NCI-H748 (cell line): ENCODE data around the gene ZNF408.

Source experiments
- DNase-seq: peaks from one replicate; lab custom pipeline; 2025; ENCODE audit not compliant: unreplicated experiment; lab: John Stamatoyannopoulos, UW

The ZNF408 gene

DNA sequence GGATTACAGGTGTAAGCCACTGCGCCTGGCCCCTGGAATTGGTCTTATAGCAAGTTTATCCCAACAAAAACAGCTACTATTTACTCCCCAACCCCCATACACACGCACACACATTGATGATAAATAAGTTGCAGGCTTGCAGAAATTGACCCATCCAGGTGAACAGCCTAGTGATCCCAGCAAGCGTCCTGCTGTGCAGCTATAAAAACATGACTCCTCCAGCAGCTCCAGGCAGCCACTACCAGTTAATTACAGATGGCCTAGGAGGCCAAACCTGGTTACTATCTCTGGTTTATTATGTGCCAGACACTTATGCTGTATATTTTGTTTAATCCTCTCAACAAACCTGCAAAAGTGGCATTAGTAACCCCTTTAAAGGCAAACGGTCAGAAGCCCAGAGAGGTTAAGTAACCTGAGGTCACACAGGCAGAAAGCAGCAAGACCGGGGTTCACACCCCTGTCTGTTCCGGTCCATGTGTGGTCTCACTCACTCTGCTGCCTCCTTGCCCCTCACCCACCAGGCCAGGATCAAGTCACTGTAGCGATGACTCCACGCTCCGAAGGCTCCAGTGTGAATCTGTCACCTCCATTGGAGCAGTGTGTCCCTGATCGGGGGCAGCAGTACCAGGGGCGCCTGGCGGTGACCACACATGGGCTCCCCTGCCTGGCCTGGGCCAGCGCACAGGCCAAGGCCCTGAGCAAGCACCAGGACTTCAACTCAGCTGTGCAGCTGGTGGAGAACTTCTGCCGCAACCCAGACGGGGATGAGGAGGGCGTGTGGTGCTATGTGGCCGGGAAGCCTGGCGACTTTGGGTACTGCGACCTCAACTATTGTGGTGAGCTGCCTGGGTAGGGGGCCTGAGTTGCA lies 24.7 kb downstream of the ZNF408 start:
- DNase-seq, result no peak

GRCh38 chr11:46726206-46726862 lies 25.5 kb downstream of the ZNF408 start:
- no peak for DNase-seq

GRCh38 chr11:46727952-46728658 lies 27.3 kb downstream of the ZNF408 start:
- DNase-seq, result no peak

DNA sequence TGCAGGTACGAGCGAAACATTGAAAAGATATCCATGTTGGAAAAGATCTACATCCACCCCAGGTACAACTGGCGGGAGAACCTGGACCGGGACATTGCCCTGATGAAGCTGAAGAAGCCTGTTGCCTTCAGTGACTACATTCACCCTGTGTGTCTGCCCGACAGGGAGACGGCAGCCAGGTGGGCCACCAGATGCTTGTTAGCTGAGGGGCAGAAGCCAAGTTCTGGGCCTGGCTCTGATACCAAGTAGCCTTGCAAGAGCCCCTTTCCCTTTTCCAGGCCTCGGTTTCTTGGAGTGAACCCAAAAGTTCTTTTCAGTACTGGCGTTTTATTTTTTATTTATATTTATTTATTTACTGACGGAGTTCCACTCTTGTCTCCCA lies 27.8 kb downstream of the ZNF408 start:
- DNase-seq, result no peak

- DNase-seq, result no peak
Observed at GRCh38 chr11:46729110-46730027, 28.5 kb downstream of the ZNF408 start.

- DNase-seq, result no peak
Observed at GRCh38 chr11:46731545-46731944, 30.7 kb downstream of the ZNF408 start.

GRCh38 chr11:46733234-46733633 lies 32.4 kb downstream of the ZNF408 start:
- no peak for DNase-seq

DNA sequence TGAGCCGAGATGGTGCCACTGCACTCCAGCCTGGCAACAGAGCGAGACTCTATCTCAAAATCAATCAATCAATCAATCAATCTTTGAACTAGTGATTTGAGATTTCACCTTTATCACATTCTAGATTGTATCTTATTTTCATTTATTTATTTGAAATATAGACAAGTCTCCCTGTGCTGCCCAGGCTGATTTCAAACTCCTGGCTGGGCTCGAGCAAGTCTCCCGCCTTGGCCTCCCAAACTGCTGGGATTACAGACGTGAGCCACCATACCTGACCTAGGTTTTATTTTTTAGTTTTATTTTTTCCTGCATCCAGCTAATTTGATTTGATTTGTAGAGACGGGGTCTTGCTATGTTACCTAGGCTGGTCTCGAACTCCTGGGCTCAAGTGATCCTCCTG lies 35.3 kb downstream of the ZNF408 start:
- DNase-seq, result no peak

- DNase-seq, result no peak
Observed at GRCh38 chr11:46736615-46737014, 35.8 kb downstream of the ZNF408 start.

DNA sequence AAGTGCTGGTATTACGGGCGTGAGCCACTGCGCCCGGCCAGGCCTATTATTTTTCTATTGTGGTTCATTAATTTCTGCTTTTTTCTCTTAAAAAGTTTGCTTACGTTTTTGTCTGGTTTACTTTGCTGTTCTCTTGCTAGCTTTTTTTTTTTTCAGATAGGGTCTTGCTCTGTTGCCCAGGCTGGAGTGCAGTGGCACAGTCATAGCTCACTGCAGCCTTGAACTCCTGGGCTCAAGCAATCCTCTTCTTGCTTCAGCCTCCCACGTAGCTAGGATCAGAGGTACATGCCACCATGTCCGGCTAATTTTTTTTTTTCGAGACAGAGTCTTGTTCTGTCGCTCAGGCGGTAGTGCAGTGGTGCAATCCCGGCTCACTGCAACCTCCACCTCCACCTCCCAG lies 36.9 kb downstream of the ZNF408 start:
- no peak for DNase-seq

DNA sequence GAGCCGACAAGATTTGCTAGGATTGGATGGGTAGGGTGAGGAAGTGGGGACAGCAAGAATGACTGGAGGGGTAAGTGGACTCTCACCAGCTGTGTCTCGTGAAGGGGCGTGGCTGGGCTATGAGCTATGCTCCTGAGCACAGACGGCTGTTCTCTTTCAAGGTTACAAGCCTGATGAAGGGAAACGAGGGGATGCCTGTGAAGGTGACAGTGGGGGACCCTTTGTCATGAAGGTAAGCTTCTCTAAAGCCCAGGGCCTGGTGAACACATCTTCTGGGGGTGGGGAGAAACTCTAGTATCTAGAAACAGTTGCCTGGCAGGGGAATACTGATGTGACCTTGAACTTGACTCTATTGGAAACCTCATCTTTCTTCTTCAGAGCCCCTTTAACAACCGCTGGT lies 38.1 kb downstream of the ZNF408 start:
- DNase-seq, result no peak

- DNase-seq, result no peak
Observed at GRCh38 chr11:46741600-46742484, 41.0 kb downstream of the ZNF408 start.

GRCh38 chr11:46743043-46743442 lies 42.2 kb downstream of the ZNF408 start:
- no peak for DNase-seq

GRCh38 chr11:46743693-46744339 lies 43.0 kb downstream of the ZNF408 start:
- DNase-seq, result no peak

- no peak for DNase-seq
Observed at GRCh38 chr11:46745328-46745727, 44.5 kb downstream of the ZNF408 start.

- DNase-seq, result no peak
Observed at GRCh38 chr11:46745995-46746394, 45.2 kb downstream of the ZNF408 start.

- no peak for DNase-seq
Observed at GRCh38 chr11:46747150-46747549, 46.3 kb downstream of the ZNF408 start.
